ENCODE data around the gene MADD.
"Not testable (repeated sequence)": the region's sequence is repeated elsewhere in the genome, so short reads cannot be mapped to it uniquely, and the experiment has no call there.

The MADD gene

DNA sequence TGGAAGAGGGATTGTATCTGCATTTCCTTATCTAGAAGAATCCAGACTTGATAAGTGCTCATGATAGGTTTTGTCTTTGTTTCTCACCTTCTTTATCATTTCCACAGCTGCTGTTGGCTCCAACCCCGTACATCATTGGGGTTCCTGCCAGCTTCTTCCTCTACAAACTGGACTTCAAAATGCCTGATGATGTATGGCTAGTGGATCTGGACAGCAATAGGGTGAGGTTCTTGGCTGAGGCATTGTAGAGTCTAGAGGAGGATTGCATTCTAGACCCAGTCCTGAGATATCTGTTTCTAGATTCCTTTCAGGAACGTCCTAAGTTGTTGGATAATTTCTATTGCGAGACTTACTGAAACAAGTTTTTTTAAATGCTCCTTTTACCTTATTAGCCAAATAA, 8.1 kb downstream of the MADD start:
- no peak for DNase-seq

DNA sequence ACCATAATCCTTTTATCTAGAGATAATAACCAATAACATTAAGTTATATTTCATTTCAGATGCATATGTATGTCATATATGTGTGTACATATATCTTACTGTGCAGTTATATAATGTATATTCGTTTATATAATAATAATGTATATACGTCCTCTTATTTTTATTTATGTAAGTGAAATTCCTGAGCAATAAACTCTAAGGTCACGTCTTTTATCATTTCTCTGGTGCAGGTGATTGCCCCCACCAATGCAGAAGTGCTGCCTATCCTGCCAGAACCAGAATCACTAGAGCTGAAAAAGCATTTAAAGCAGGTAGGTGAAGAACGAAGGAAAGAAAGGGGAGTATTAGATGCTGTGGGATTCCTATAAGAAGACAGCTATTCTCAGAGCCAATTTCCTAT, 8.8 kb downstream of the MADD start:
- DNase-seq = no peak

DNA sequence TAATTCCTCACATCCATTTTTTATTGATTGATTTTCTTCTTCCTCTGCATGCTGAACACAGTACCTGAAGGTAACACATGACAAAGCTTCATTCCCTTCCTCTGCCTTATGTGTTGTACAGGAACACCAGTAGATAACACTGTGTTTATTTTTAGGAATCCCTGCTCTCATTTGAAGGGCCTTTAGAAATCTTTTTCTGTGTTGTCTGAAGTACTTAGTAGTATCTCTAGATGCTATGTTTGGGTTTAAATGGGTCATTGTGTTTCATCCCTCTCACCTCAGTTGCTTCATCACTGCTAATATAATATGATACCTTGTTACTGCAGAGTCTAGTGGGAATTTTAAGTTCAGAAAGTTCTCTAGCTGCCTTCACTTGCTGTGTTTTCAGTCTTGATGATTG, 10.2 kb downstream of the MADD start:
- DNase-seq = no peak

DNA sequence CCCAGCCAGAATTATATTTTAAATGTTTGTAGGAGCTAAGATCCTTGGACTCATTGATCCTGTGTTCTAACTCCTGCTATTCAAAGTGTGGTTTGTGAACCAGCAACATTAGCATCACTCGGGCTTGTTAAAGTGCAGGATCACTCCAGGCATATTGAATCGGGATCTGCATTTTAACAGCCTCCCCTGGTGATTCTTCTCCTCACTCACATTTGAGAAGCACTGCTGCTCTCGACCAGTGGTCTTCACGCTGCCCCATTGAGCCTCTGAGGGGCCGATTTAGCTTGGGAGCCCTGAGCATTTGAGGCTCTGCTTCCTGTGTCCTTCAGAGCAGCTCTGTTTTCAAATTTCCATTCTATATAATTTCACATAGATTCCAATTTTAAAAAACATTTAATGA, 10.9 kb downstream of the MADD start:
- DNase-seq = no peak

DNA sequence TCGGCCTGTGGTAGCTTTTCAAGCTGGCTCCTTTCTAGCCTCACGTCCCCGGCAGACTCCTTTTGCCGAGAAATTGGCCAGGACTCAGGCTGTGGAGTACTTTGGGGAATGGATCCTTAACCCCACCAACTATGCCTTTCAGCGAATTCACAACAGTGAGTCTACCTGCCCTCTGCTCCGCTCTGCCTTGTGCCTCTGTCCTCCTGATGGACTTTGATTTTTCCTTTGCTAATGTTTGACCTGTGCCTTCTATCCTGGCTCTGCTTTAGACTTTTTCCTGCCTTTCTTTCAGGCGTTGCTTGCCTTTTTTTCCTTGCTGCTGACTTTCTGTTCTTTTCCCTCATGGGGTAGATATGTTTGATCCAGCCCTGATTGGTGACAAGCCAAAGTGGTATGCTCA, 12.5 kb downstream of the MADD start:
- no peak for DNase-seq

DNA sequence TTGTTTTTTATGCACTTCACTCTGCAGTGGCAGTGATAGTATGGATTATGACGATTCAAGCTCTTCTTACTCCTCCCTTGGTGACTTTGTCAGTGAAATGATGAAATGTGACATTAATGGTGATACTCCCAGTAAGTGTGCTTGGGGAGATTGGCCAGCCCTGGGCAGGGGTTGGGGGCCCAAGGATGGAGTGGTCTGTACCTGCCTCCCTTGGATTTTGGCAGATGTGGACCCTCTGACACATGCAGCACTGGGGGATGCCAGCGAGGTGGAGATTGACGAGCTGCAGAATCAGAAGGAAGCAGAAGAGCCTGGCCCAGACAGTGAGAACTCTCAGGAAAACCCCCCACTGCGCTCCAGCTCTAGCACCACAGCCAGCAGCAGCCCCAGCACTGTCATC, 14.2 kb downstream of the MADD start:
- no peak for DNase-seq

DNA sequence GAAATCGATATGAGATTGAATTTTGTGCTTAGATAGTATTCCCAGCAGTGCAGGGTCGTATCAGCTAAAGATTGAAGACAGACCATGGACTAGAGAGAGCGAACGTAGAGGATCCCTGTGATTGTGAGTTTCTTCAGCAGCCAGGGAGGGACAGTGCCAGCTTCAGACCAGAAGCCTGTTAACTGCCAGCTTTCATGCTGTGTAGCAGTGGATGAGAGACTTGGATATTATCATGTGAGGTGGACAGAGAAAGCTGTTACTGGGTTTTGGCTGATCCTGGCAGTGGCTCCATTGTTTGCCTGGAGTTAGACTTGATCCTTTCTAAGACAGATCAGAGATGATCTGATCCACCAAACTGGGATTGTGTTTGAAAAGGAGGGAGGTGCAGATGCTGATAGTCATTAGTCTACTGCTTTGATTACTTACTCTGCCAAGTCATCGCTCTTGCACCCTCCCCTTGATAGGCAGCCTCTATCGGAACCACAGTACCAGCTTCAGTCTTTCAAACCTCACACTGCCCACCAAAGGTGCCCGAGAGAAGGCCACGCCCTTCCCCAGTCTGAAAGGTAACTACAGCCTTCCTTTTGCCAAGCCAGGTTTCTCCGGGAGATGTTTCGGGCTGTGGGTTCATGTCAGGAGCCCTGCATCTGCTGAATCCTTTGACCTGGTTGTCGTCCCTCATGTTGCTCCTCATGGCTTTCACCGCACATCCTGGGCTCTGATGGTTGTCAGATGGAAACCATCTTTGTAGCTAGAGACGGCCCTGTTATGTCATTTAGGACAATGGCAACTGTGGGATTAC, 16.2 kb downstream of the MADD start:
- no peak for DNase-seq

DNA sequence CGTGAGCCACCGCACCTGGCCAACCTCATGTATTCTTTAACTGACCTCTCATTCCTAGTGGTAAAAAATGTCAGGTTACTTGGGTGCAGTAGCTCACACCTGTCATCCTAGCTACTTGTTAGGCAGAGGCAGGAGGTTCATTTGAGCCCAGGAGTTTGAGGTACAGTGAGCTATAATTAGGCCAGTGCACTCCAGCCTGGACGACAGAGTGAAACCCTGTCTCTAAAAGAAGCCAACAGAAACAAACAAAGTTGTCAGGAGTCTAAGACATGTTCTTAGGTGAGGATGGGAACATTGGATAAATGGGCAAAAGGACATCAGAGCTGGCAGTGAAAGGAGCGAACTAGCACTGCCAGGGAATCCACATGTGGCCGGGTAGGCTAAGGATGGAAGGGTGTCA, 18.1 kb downstream of the MADD start:
- DNase-seq = no peak

DNA sequence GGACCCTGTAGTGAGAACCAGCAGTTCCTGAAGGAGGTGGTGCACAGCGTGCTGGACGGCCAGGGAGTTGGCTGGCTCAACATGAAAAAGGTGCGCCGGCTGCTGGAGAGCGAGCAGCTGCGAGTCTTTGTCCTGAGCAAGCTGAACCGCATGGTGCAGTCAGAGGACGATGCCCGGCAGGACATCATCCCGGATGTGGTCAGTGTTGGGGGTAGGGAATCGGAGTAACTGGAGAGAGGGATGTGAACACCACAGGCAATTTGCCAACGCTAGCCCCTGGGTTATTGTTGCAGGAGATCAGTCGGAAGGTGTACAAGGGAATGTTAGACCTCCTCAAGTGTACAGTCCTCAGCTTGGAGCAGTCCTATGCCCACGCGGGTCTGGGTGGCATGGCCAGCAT, 19.9 kb downstream of the MADD start:
- no peak for DNase-seq

DNA sequence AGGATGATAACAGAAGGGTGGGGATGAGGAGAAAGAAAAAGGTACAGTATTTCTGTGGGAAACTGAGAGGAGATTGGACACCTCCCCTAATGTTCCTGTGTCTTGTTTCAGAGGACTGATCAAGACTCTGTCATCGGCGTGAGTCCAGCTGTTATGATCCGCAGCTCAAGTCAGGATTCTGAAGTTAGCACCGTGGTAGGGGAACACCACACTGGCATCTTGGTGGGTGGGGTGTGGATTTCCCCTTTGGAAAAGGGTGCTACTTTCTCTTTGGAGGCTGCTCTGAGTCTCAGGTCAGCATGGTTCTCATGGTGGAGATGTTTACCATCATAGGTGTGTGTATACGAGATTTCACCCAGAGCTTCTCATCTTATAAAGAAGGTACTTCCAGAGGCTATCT, 25.5 kb downstream of the MADD start:
- no peak for DNase-seq

DNA sequence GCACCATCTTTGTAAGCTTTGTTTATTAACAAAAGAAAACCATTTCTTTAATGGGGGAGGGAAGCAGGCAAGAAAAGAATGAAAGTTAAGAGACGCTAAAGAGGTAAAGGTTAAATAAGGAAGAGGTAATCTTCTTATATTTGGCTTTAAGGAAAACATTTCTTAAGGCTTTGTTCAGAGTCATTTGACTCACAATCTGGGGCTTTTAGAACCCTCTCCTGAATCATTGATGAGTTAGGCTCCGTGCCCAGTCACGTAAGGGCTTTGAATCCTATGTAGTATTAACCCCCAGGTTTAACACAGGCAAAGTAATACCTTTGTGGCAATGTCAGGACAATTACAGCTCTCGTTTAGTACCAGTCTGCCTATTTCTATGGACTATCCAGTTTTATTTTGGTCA, 26.1 kb downstream of the MADD start:
- no peak for DNase-seq

DNA sequence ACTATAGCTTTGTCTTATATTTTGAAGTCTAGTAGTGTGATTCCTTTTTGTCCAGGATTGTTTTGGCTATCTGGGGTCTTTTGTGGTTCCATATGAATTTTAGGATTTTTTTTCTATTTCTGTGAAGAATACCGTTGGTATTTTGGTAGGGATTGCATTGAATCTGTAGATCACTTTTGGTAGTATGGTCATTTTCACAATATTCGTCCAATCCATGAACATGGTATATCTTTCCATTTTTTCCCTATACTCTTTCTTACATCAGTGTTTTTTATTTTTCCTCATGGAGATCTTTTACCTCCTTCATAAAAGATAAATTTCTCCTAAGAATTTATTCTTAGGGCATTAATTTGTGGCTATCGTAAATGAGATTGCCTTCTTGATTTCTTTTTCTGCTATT, 29.1 kb downstream of the MADD start:
- DNase-seq = no peak

DNA sequence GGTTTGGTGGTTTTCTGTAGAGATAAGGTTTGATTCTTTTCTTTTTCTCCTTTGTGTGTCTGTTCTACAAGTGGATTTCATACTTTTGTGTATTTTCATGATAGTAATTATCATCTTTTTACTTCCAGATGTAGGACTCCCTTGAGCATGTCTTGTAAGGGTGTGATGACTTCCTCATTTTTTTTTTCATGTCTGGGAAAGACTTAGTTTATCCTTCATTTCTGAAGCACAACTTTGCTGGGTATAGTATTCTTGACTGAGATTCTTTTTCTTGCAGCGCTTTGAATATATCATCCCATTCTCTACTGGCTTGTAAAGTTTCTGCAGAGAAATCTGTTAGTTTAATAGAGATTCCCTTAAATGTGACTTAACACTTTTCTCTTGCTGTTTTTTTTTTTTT, 32.9 kb downstream of the MADD start:
- no peak for DNase-seq

DNA sequence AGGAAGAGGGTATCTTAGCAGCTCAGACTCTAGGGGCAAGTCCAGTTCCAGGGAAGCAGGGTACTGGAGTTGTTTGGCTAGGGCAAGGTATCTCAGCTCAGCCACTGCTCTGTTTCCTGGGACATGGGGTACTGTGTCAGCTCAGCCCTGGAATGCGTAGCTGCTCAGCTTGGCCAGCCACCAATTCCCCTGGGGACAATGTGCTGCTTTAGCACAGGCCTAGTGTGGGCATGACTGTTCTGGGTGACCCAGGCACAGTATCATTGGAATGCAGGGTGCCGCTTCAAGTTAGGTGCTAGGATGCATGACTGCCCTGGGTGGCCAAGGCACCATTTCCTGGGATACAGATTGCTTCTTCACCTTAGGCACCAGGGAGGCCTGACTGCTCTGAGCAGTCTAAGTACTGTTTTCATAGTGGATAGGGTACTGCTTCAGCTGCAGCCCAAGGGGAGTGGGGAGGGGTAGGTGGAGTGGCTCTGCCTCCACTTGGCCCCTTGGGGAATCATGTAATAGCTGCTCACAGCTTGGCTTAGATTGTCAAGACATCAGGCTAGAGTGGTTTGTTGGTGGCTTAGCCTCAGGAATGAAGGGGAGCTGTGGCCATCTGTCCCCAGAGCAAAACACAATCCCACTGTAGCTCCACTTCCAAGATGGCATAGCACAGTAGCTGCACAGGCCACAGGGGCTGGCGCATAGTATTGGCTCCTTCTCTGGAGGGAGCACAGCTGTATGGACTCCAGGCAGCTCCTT, 36.0 kb downstream of the MADD start:
- DNase-seq = no peak

DNA sequence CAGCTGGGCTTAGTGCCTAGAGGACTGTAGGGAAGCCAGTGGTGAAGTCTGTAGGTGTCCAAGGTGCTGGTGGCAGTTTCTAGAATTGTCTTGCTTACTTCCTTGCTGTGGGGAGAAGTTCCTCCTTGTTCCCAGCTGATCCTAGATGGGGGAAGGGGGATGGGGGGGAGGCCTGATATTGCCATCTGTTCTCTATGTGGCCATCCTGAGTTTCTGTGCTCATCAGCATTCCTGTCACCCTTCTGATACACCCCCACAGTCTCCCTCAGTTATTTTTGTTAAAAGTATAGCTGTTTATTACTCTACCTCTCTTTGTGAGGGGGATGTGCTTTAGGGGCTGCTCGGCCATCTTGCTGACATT, 36.5 kb downstream of the MADD start:
- no peak for DNase-seq

DNA sequence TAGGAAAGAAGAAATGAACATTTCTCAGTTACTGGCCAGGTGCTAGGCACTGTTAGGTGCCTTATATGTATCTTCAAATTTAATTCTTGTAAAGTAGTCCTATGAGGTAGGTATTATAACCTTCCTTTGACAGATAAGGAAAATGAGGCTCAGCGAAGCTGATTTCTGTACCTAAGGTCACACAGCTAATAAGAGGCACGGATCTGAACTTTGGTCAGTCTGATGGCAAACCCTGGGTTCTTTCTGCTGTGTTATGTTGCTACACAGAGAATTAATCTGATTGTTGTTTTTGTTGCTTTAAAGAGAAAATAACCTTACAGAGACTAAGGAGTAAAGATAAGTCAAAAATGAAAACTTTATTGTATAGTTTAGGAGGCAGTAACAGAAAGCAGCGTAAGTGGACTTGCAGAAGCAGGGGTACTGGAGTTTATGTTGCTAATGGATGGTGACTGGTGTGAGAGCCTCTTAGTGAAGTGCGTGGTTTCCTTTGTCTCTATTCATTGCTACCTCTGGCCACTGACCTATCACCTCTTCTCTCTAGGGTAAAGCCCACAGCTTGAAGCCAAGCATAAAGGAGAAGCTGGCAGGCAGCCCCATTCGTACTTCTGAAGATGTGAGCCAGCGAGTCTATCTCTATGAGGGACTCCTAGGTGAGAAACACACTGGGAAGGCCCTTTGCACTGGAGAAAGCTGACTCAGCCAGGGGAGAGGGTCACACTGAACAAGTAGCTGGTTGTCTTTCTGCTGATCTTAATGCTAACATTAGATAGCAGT, 38.3 kb downstream of the MADD start:
- DNase-seq = no peak

DNA sequence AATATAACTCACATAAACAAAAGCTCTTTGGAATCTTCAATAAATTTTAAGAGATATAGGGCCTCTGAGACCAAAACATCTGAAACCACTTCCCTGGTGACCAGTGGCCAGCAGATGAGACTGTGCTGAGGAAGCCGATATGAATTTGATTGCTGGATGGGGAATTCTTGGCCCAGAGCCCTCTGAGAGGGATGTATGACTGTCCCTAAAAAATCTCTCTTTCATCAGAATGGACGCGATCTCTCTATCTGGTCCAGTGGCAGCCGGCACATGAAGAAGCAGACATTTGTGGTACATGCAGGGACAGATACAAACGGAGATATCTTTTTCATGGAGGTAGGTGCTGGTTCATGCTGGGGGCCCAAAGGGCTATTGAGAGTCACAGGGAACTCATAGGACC, 45.1 kb downstream of the MADD start:
- no peak for DNase-seq

DNA sequence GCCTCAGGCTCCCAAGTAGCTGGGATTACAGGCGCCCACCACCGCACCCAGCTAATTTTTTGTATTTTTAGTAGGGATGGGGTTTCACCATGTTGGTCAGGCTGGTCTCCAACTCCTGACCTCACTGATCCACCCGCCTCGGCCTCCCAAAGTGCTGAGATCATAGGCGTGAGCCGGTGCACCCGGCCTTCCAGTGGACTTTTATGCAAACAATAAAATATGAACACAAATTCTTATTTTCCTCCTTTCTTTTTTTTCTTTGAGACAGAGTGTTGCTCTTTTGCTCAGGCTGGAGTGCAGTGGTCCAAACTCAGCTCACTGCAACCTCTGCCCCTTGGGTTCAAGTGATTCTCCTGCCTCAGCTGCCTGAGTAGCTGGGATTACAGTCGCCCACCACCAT, 46.6 kb downstream of the MADD start:
- DNase-seq = not testable (repeated sequence)

DNA sequence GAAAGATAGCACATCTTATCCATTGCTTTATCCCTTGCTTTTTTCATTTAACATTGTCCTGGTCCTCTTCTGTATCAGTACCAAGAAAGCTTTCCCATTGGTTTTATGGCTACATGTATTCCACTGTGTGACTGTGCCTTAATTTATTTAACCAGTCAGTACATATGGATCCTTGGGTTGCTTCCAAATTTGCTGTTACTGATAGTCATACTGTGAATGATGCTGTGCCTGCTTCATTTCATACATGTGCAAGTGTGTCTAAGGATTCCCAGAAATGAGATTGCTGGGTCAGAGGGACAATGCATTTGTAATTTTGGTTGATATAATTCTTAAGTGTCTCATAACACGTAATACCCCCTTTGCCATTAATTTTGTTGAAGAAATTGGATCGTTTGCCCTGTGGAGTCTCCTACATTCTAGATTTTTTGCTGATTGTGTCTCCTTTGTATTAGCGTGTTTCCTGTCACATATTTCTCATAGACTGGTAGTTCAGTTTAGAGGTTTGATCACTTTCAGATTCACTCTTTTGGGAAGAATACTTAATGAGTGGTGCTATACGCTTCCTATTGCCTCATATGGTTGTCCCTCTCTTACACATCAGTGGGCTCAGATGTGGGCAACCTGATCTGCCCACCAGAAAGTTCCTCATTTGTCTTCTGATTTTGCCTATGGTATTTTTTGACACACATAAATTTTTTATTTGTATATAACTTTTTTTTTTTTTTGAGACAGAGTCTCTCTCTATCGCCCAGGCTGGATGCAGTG, 47.3 kb downstream of the MADD start:
- no peak for DNase-seq

DNA sequence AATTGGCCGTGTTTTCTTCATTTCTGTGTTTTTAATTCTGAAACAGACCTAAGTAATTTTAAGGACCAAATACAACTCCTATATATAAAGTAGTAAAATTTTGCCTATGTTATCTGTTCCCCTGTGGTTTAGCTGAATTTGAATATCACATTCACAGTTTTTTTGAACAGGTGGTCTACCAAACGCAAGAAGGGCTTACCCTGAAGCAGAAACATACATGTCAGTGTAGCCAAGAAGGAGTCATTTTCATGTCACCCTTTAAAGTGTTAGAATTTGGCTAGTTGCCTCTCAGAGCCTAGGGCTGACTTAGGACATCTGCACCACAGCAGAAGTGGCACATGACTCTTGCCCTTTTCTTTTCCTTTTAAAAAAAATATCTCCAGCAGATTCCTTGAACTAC, 48.2 kb downstream of the MADD start:
- DNase-seq = no peak

DNA sequence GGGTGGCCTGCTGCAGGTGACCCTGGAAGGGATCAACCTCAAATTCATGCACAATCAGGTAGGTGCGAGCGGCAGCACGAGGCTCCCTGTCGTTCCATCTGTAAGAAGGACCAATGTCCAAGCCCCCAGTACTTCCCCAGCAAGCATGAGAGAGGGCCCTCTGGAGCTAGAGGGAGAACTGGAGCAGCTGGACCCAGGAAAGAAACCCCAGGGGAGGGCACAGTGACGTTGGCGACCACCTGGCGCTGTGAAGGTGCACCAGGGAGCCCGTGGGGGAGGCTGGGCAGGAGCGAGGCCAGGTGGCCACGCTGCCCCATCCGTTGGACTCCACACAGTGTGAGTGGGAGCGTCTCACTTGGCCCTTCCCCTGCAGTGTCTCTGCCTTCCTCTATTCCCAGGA, 54.6 kb downstream of the MADD start:
- no peak for DNase-seq

DNA sequence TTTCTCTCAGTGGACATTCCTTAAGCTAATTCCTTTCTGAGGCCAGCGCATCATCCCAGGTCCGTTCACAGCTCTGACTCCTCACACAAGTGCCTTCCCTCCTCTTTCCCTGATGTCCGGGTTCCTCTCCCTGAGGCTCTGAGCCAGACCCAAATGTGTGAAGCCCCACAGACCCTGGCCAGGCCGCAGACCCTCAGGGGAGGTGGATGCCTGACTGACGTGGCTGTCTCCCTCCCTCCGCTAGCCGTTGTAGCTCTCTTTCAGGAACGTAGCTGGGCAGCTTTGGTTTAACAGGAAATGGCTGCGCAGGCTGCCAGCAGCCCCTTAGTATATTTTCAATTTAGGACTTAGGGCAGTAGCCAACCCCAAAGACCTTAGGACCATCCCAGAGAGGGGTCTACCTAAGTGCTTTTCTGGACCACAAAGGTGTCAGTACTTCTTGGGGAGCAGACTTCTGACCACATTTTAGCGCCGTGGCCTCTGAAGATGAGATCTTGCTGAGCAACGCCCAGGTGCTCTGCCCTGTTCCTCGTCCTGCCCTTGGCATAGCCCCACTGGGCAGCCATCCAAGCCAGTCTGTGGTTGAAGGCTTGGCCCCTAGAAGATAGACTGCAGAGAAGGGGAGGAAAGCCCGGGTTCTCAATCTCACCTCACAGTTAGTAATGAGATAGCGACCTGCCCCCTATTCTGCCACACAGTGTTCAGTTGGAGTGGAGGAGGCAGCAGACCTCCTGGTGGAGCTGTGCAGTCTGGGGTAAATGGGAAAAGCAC, 55.5 kb downstream of the MADD start:
- DNase-seq = no peak
